Right lobe of liver (tissue), 6 donors: ENCODE data around the gene LRRC3. TPM values are rescaled to one million over a fixed set of nuclear protein-coding genes. Genes with fewer than 3 reads are reported as not detected.

Experiments used
- ATAC-seq, 4 donors: fragments of 200-7000 bp; cut with Tn5 transposase; one replicate each; pipeline ENCODE4 v1.9.1; 2020; ENCODE audit warnings: mild to moderate bottlenecking in 4 of 4, moderate library complexity in 4 of 4
- DNase-seq, 3 donors: peaks; one replicate each; pipeline ENCODE4 v3.0.0-alpha.2; 2020
- H3K27ac ChIP-seq, 3 donors: fragments of 200-600 bp; one replicate each; pipeline ENCODE4 v1.8.0; 2022
- H3K27me3 ChIP-seq, 2 donors: fragments of 200-600 bp; one replicate each; pipeline ENCODE4 v1.8.0; 2022
- H3K36me3 ChIP-seq, 4 donors: fragments of 200-600 bp; sonication (generic) in 1 of 4; one replicate each; pipeline versions ENCODE4 v1.5.1 to v1.8.0; 2017 to 2022; ENCODE audit warnings: control low read depth in 1 of 4
- H3K4me1 ChIP-seq, 4 donors: fragments of 200-600 bp; sonication (generic) in 1 of 4; one replicate each; pipeline versions ENCODE4 v1.5.1 to v1.8.0; 2017 to 2022; ENCODE audit warnings: control low read depth in 1 of 4
- H3K4me3 ChIP-seq, 3 donors: fragments of 200-600 bp; one replicate each; pipeline ENCODE4 v1.8.0; 2022
- H3K9me3 ChIP-seq, 4 donors: fragments of 200-600 bp; sonication (generic) in 1 of 4; one replicate each; pipeline versions ENCODE4 v1.5.1 to v1.8.0; 2017 to 2022; ENCODE audit warnings: control low read depth in 1 of 4
- CTCF ChIP-seq, 4 donors: fragments of 200-600 bp in 3 of 4; fragments of 450-650 bp in 1 of 4; IDR thresholded peaks; one replicate each; pipeline versions ENCODE4 v1.5.1 to v1.8.0; 2016 to 2022; ENCODE audit warnings: antibody characterized with exemption in 4 of 4, mild to moderate bottlenecking in 2 of 4
- POLR2A ChIP-seq: fragments of 450-650 bp; IDR thresholded peaks from one replicate; pipeline ENCODE4 v1.6.1; 2017; ENCODE audit warnings: antibody characterized with exemption, mild to moderate bottlenecking
- WGBS: methylation state at CpG from one replicate; pipeline ENCODE4 v1.1.6; 2018; ENCODE audit warnings: low coverage, low lambda C conversion rate; ENCODE audit not compliant: insufficient coverage; ENCODE audit errors: missing lambda C conversion rate; 5-methylcytosine and 5-hydroxymethylcytosine counted together
- intact Hi-C, 2 donors: fragments of 100-400 bp; cut with DNase I; formaldehyde crosslinking; loops; one replicate each; pipeline versions ENCODE4 v1.11.2 to v1.14.1; 2022
- total RNA-seq, 6 experiments: library from RNA; depleted of rRNA in 2 of 6; stranded (reverse); fragments of >200 nt in 2 of 6; fragmentation: NEBNext Ultra II Directional in 3 of 6; extraction: Animal tissue kit (Norgen Biotek cat#: 25700) in 3 of 6; gene quantifications; one replicate each; pipeline versions ENCODE4 v1.1.0 to v1.2.4, GENCODE V29; 2016 to 2023
- donor health status: DM: no; HTN: yes; CAD: no.
- donor health status: DM: no; HTN: no; CAD: no.
- donor health status: DM: no; HTN: no; CAD: no.
- donor health status: DM: no; HTN: yes; CAD: no.
- donor health status: DM: no; HTN: yes; CAD: no.

LRRC3 gene
- total RNA-seq, 6 experiments from 2014 or later = 7.5 to 19.3 (median 13.9) TPM

- peak overlapping the region; percentile 87 to 97 (median 93) for H3K27ac ChIP-seq
- DNase-seq (peak; percentile 82 to 88 (median 86)), ATAC-seq (peak; percentile 55 to 71 (median 62))
- WGBS = no CpG with 5 or more reads among the region's 72 CpGs
- H3K4me1 ChIP-seq = peaks cover 0 to 30% (median 6%) of the 10 kb centered on the region in 4 donors
- intact Hi-C loops = no loop called here
- TF ChIP-seq CTCF (IDR thresholded peaks at IDR 0.05) (peak in 3 of 4 donors; percentile 14 to 46 (median 40)), POLR2A (peak; percentile 5)
- no peaks in the 10 kb centered on the region for H3K9me3 ChIP-seq
- peak overlapping the region; percentile 70 to 92 (median 89) for H3K4me3 ChIP-seq
- H3K27me3 ChIP-seq = no peaks in the 10 kb centered on the region
- no peaks in the 10 kb centered on the region for H3K36me3 ChIP-seq
Observed at GRCh38 chr21:44455524-44456213, 359 bp downstream of the LRRC3 start.

GRCh38 chr21:44456214-44456914 is 1.1 kb downstream of the LRRC3 start:
- DNase-seq = peak in 2 of 3 donors; percentile 37 to 64
- no peaks in the 10 kb centered on the region for H3K9me3 ChIP-seq
- ATAC-seq = peak; percentile 0 to 13 (median 2)
- no peaks in the 10 kb centered on the region for H3K36me3 ChIP-seq
- TF ChIP-seq POLR2A (peak; percentile 5), CTCF (IDR thresholded peaks at IDR 0.05) (peak in 1 of 4 donors; percentile 4)
- H3K27me3 ChIP-seq = no peaks in the 10 kb centered on the region
- intact Hi-C loops = no loop called here
- peaks cover 0 to 37% (median 10%) of the 10 kb centered on the region in 4 donors for H3K4me1 ChIP-seq
- peak overlapping the region; percentile 87 to 97 (median 93) for H3K27ac ChIP-seq
- H3K4me3 ChIP-seq = peak overlapping the region; percentile 70 to 92 (median 89)
- WGBS = 59% methylated on average over 12 of the region's 35 CpGs

GRCh38 chr21:44456915-44457736 is 1.8 kb downstream of the LRRC3 start:
- no peak for ATAC-seq
- intact Hi-C loops = no loop called here
- peak in 2 of 3 donors; percentile 26 to 60 for DNase-seq
- no peaks in the 10 kb centered on the region for H3K27me3 ChIP-seq
- peak overlapping the region; percentile 70 to 92 (median 89) for H3K4me3 ChIP-seq
- TF ChIP-seq POLR2A (no peak), CTCF (IDR thresholded peaks at IDR 0.05) (no peak)
- H3K36me3 ChIP-seq = no peaks in the 10 kb centered on the region
- H3K4me1 ChIP-seq = peaks cover 0 to 42% (median 12%) of the 10 kb centered on the region in 4 donors
- H3K9me3 ChIP-seq = no peaks in the 10 kb centered on the region
- WGBS = 67% methylated on average over 3 of the region's 44 CpGs
- H3K27ac ChIP-seq = peak overlapping the region; percentile 87 to 97 (median 93)

GRCh38 chr21:44458971-44459711 is 3.8 kb downstream of the LRRC3 start:
- ATAC-seq (no peak), DNase-seq (peak in 1 of 3 donors; percentile 22)
- TF ChIP-seq POLR2A (no peak), CTCF (IDR thresholded peaks at IDR 0.05) (no peak)
- Histone ChIP-seq H3K27me3 (no peaks in the 10 kb centered on the region), H3K9me3 (no peaks in the 10 kb centered on the region), H3K36me3 (no peaks in the 10 kb centered on the region), H3K27ac (peak overlapping the region in 2 of 3 donors; percentile 93 to 97), H3K4me1 (peaks cover 0 to 42% (median 12%) of the 10 kb centered on the region in 4 donors), H3K4me3 (no peak overlapping the region)
- 0% methylated on average over 1 of the region's 19 CpGs for WGBS
- intact Hi-C loops = no loop called here
